Adrenal gland (tissue), 5 donors: ENCODE data around the gene USP8.
"Not testable (repeated sequence)": the region's sequence is repeated elsewhere in the genome, so short reads cannot be mapped to it uniquely, and the experiment has no call there.

Experiments
- POLR2A ChIP-seq, 2 donors: fragments of 450-650 bp; IDR thresholded peaks; one replicate each; pipeline ENCODE4 v1.6.1; 2017; ENCODE audit warnings: antibody characterized with exemption in 2 of 2, mild to moderate bottlenecking in 2 of 2, moderate library complexity in 1 of 2
- TF ChIP-seq, protein P1 (sequence below), 6 experiments: fragments of 450-650 bp in 4 of 6; fragments of 200-600 bp in 2 of 6; sonication (generic) in 1 of 6; IDR thresholded peaks; 1 replicate in 5 of 6; 2 replicates in 1 of 6; pipeline versions ENCODE4 v1.5.1 to v1.8.0; 2016 to 2021; ENCODE audit warnings: antibody characterized with exemption in 6 of 6, mild to moderate bottlenecking in 2 of 6, moderate library complexity in 1 of 6
- donor health status: DM: no; HTN: no; CAD: no.

DNA sequence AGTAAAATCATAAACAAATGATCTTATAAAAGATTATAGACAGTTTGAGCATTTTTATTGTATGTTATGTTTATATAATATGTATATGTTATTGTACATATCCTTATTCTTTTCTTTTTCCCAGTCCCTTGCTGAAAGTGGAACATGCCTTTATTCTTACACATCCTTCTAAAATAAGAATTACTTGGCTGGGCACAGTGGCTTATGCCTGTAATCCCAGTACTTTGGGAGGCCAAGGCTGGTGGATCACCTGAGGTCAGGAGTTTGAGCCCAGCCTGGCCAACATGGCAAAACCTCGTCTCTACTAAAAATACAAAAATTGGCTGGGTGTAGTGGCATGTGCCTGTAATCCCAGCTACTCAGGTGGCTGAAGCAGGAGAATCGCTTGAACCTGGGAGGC lies 70.3 kb downstream of the USP8 start:
- TF ChIP-seq, protein P1, sequence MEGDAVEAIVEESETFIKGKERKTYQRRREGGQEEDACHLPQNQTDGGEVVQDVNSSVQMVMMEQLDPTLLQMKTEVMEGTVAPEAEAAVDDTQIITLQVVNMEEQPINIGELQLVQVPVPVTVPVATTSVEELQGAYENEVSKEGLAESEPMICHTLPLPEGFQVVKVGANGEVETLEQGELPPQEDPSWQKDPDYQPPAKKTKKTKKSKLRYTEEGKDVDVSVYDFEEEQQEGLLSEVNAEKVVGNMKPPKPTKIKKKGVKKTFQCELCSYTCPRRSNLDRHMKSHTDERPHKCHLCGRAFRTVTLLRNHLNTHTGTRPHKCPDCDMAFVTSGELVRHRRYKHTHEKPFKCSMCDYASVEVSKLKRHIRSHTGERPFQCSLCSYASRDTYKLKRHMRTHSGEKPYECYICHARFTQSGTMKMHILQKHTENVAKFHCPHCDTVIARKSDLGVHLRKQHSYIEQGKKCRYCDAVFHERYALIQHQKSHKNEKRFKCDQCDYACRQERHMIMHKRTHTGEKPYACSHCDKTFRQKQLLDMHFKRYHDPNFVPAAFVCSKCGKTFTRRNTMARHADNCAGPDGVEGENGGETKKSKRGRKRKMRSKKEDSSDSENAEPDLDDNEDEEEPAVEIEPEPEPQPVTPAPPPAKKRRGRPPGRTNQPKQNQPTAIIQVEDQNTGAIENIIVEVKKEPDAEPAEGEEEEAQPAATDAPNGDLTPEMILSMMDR (IDR thresholded peaks at IDR 0.05), result not testable (repeated sequence)
- not testable (repeated sequence) for TF ChIP-seq POLR2A (IDR thresholded peaks at IDR 0.05)
